Neural crest cell (in vitro differentiated cells): ENCODE results near the gene STPG4. TPM values are rescaled to one million over a fixed set of nuclear protein-coding genes. Genes with fewer than 3 reads are reported as not detected.

Source experiments
- DNase-seq: peaks from one replicate; pipeline ENCODE4 v3.0.0; 2021; ENCODE audit warnings: low read depth, mixed read lengths, low spot score
- H3K27ac Mint-ChIP-seq: one replicate; pipeline ENCODE4 v1.8.0; 2021; ENCODE audit warnings: mild to moderate bottlenecking, mixed read lengths; ENCODE audit not compliant: unreplicated experiment
- H3K27me3 Mint-ChIP-seq: 2 replicates; pipeline ENCODE4 v1.8.0; 2021; ENCODE audit warnings: low read depth, mild to moderate bottlenecking, mixed read lengths
- H3K36me3 Mint-ChIP-seq: 2 replicates; pipeline ENCODE4 v1.8.0; 2021; ENCODE audit warnings: low read depth, mild to moderate bottlenecking, mixed read lengths
- H3K4me1 Mint-ChIP-seq: 2 replicates; pipeline ENCODE4 v1.8.0; 2021; ENCODE audit warnings: mixed read lengths
- H3K4me3 Mint-ChIP-seq: one replicate; pipeline ENCODE4 v1.8.0; 2021; ENCODE audit warnings: mild to moderate bottlenecking, mixed read lengths
- H3K9me3 Mint-ChIP-seq: 2 replicates; pipeline ENCODE4 v1.8.0; 2021; ENCODE audit warnings: mixed read lengths
- total RNA-seq: library from RNA; stranded (reverse); gene quantifications from 2 replicates; pipeline ENCODE4 v1.2.1, GENCODE V29; 2021
- TF ChIP-seq, protein P1 (sequence below): fragments of 200-600 bp; sonication (generic); conservative IDR thresholded peaks from 2 replicates; pipeline ENCODE4 v1.5.0; 2021; ENCODE audit warnings: antibody characterized with exemption, mild to moderate bottlenecking

STPG4 gene
- total RNA-seq, 1 donor from 2014 or later, result 0.26 TPM

DNA sequence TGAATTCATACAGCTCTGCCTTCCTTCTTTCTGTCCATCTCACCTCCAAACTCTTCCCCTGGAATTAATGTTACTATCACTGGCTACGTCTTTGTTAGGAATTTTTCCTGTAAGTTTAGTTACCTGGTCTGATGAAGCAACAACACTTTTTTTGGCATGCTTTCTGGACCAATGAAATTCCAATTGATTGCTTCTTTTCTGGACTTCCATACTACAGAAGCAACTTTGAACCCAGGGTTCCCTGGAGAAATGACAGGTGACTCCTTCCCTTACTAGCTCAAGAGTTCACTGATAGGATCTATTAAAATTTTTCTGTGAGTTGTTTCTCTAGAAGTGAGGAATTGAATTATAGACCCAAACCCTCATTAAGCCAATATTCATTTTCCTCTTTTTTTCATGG lies 41.4 kb upstream of the STPG4 start:
- peaks cover 39% of the 10 kb centered on the region for H3K4me1 Mint-ChIP-seq
- no peak for DNase-seq
- no peak overlapping the region for H3K4me3 Mint-ChIP-seq
- H3K27me3 Mint-ChIP-seq, result no peaks in the 10 kb centered on the region
- H3K9me3 Mint-ChIP-seq, result no peaks in the 10 kb centered on the region
- H3K27ac Mint-ChIP-seq, result no peak overlapping the region
- TF ChIP-seq, protein P1, sequence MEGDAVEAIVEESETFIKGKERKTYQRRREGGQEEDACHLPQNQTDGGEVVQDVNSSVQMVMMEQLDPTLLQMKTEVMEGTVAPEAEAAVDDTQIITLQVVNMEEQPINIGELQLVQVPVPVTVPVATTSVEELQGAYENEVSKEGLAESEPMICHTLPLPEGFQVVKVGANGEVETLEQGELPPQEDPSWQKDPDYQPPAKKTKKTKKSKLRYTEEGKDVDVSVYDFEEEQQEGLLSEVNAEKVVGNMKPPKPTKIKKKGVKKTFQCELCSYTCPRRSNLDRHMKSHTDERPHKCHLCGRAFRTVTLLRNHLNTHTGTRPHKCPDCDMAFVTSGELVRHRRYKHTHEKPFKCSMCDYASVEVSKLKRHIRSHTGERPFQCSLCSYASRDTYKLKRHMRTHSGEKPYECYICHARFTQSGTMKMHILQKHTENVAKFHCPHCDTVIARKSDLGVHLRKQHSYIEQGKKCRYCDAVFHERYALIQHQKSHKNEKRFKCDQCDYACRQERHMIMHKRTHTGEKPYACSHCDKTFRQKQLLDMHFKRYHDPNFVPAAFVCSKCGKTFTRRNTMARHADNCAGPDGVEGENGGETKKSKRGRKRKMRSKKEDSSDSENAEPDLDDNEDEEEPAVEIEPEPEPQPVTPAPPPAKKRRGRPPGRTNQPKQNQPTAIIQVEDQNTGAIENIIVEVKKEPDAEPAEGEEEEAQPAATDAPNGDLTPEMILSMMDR, result no peak
- no peaks in the 10 kb centered on the region for H3K36me3 Mint-ChIP-seq

- Mint-ChIP-seq H3K27ac (no peak overlapping the region), H3K36me3 (no peaks in the 10 kb centered on the region), H3K9me3 (no peaks in the 10 kb centered on the region), H3K27me3 (no peaks in the 10 kb centered on the region), H3K4me3 (no peak overlapping the region), H3K4me1 (peaks cover 42% of the 10 kb centered on the region)
- TF ChIP-seq, protein P1, result no peak
- no peak for DNase-seq
These were observed 40.9 kb upstream of the STPG4 start for GRCh38 chr2:47196046-47196445.

GRCh38 chr2:47195148-47195547 lies 40.0 kb upstream of the STPG4 start:
- Mint-ChIP-seq H3K27ac (no peak overlapping the region), H3K36me3 (no peaks in the 10 kb centered on the region), H3K9me3 (no peaks in the 10 kb centered on the region), H3K27me3 (no peaks in the 10 kb centered on the region), H3K4me3 (no peak overlapping the region), H3K4me1 (peaks cover 48% of the 10 kb centered on the region)
- TF ChIP-seq, protein P1, result no peak
- no peak for DNase-seq

- peaks cover 48% of the 10 kb centered on the region for H3K4me1 Mint-ChIP-seq
- DNase-seq, result no peak
- H3K4me3 Mint-ChIP-seq, result no peak overlapping the region
- no peaks in the 10 kb centered on the region for H3K9me3 Mint-ChIP-seq
- H3K27me3 Mint-ChIP-seq, result no peaks in the 10 kb centered on the region
- H3K27ac Mint-ChIP-seq, result peak overlapping the region; percentile 7
- TF ChIP-seq, protein P1, result no peak
- no peaks in the 10 kb centered on the region for H3K36me3 Mint-ChIP-seq
These were observed 39.3 kb upstream of the STPG4 start for GRCh38 chr2:47194410-47194809.

- Mint-ChIP-seq H3K36me3 (no peaks in the 10 kb centered on the region), H3K27me3 (no peaks in the 10 kb centered on the region), H3K27ac (no peak overlapping the region), H3K4me3 (no peak overlapping the region), H3K4me1 (peaks cover 48% of the 10 kb centered on the region), H3K9me3 (no peaks in the 10 kb centered on the region)
- TF ChIP-seq, protein P1, result no peak
- DNase-seq, result no peak
These were observed 38.5 kb upstream of the STPG4 start for GRCh38 chr2:47193607-47194006.
